ENCODE data around the gene ANKZF1. TPM values are rescaled to one million over a fixed set of nuclear protein-coding genes. Genes with fewer than 3 reads are reported as not detected.

ANKZF1 gene
- total RNA-seq, 1 donor from 2014 or later: 46.3 TPM

GRCh38 chr2:219223831-219224610 is 5.6 kb upstream of the ANKZF1 start:
- no peak for TF ChIP-seq CTCF (IDR thresholded peaks at IDR 0.05; ENCODE audit: insufficient read depth, low read length, severe bottlenecking)
- Histone ChIP-seq H3K27me3 (ENCODE audit: control insufficient read depth, insufficient read depth, low read length) (no peaks in the 10 kb centered on the region), H3K36me3 (ENCODE audit: control insufficient read depth, insufficient read depth, low read length) (peaks cover 40% of the 10 kb centered on the region), H3K4me3 (ENCODE audit: low read depth, low read length) (no peak overlapping the region)
- FAIRE-seq (no peak), DNase-seq (ENCODE audit: low read depth) (no peak)

- Histone ChIP-seq H3K36me3 (ENCODE audit: control insufficient read depth, insufficient read depth, low read length) (peaks cover 40% of the 10 kb centered on the region), H3K27me3 (ENCODE audit: control insufficient read depth, insufficient read depth, low read length) (no peaks in the 10 kb centered on the region), H3K4me3 (ENCODE audit: low read depth, low read length) (no peak overlapping the region)
- TF ChIP-seq CTCF (IDR thresholded peaks at IDR 0.05; ENCODE audit: insufficient read depth, low read length, severe bottlenecking): no peak
- no peak for DNase-seq (ENCODE audit: low read depth)
- FAIRE-seq: no peak
These were observed 4.3 kb upstream of the ANKZF1 start for GRCh38 chr2:219225350-219225749.

- TF ChIP-seq CTCF (IDR thresholded peaks at IDR 0.05; ENCODE audit: insufficient read depth, low read length, severe bottlenecking): no peak
- no peak for FAIRE-seq
These were observed 1.3 kb upstream of the ANKZF1 start for GRCh38 chr2:219228041-219228910.

GRCh38 chr2:219228911-219229304 is 698 bp upstream of the ANKZF1 start:
- Histone ChIP-seq H3K36me3 (ENCODE audit: control insufficient read depth, insufficient read depth, low read length) (peaks cover 32% of the 10 kb centered on the region), H3K27me3 (ENCODE audit: control insufficient read depth, insufficient read depth, low read length) (no peaks in the 10 kb centered on the region), H3K4me3 (ENCODE audit: low read depth, low read length) (peak overlapping the region; percentile 80)
- no peak for TF ChIP-seq CTCF (IDR thresholded peaks at IDR 0.05; ENCODE audit: insufficient read depth, low read length, severe bottlenecking)
- FAIRE-seq (no peak), DNase-seq (ENCODE audit: low read depth) (no peak)

More at GRCh38 chr2:219228041-219228910, 1.3 kb upstream of the ANKZF1 start:
- DNase-seq (ENCODE audit: low read depth): no peak
- H3K27me3 ChIP-seq (ENCODE audit: control insufficient read depth, insufficient read depth, low read length): no peaks in the 10 kb centered on the region
- H3K4me3 ChIP-seq (ENCODE audit: low read depth, low read length): peak overlapping the region; percentile 80
- H3K36me3 ChIP-seq (ENCODE audit: control insufficient read depth, insufficient read depth, low read length): peaks cover 32% of the 10 kb centered on the region

- FAIRE-seq (no peak), DNase-seq (ENCODE audit: low read depth) (peak; percentile 55)
- peak overlapping the region; percentile 80 for H3K4me3 ChIP-seq (ENCODE audit: low read depth, low read length)
- TF ChIP-seq CTCF (IDR thresholded peaks at IDR 0.05; ENCODE audit: insufficient read depth, low read length, severe bottlenecking): no peak
- H3K27me3 ChIP-seq (ENCODE audit: control insufficient read depth, insufficient read depth, low read length): no peaks in the 10 kb centered on the region
- peaks cover 27% of the 10 kb centered on the region for H3K36me3 ChIP-seq (ENCODE audit: control insufficient read depth, insufficient read depth, low read length)
These were observed 494 bp downstream of the ANKZF1 start for GRCh38 chr2:219230059-219230540.
